Smooth muscle cell of trachea (primary cell): Measurements from ENCODE around the gene PTTG1IP. TPM values are rescaled to one million over a fixed set of nuclear protein-coding genes. Genes with fewer than 3 reads are reported as not detected.

Source experiments
- total RNA-seq: library from RNA; depleted of rRNA; stranded (reverse); fragments of >200 nt; gene quantifications from 2 replicates; pipeline ENCODE4 v1.2.1, GENCODE V29; 2014

Gene PTTG1IP
- total RNA-seq: 253 and 305 TPM in 2 replicates

GRCh38 chr21:44873356-44874239, at the start of gene PTTG1IP:
Gene PTTG1IP, minus strand, starts transcription at chr21:44873690. Its CDS starts 74 bp downstream, at chr21:44873616.

GRCh38 chr21:44920694-44921604, 47.5 kb upstream of the PTTG1IP start, which contains the start of gene ITGB2:
Gene ITGB2, minus strand, starts transcription at chr21:44920899. Its CDS starts 10,117 bp downstream, at chr21:44910782.

GRCh38 chr21:44817914-44818639, 55.4 kb downstream of the PTTG1IP start, which contains the start of gene SUMO3:
Gene SUMO3, minus strand, starts transcription at chr21:44818062. Its CDS starts 94 bp downstream, at chr21:44817968.

GRCh38 chr21:44801468-44802395, 71.8 kb downstream of the PTTG1IP start, which contains the start of gene UBE2G2:
Gene UBE2G2, minus strand, starts transcription at chr21:44801820. Its CDS starts 72 bp downstream, at chr21:44801748.

Other genes starting within 250 kb of the PTTG1IP start
- gene KRTAP10-9, start 246.6 kb downstream of the PTTG1IP start, total RNA-seq: not detected in 2 replicates
- not detected in 2 replicates for gene KRTAP10-10, start 236.3 kb downstream of the PTTG1IP start, total RNA-seq
- not detected in 2 replicates for gene KRTAP10-11, start 227.3 kb downstream of the PTTG1IP start, total RNA-seq
- not detected in 2 replicates for gene KRTAP12-4, start 219.0 kb downstream of the PTTG1IP start, total RNA-seq
- gene KRTAP12-3, start 215.8 kb downstream of the PTTG1IP start, total RNA-seq: not detected in 2 replicates
- not detected in 2 replicates for gene KRTAP12-2, start 206.8 kb downstream of the PTTG1IP start, total RNA-seq
- gene KRTAP12-1, start 191.5 kb downstream of the PTTG1IP start, total RNA-seq: not detected in 2 replicates
- not detected in 2 replicates for gene KRTAP10-12, start 176.5 kb downstream of the PTTG1IP start, total RNA-seq
- not detected in 2 replicates for gene TSPEAR, start 162.1 kb downstream of the PTTG1IP start, total RNA-seq
- gene UBE2G2, start 71.9 kb downstream of the PTTG1IP start, total RNA-seq: 58.6 and 98.6 TPM in 2 replicates
- gene SUMO3, start 55.6 kb downstream of the PTTG1IP start, total RNA-seq: 92.6 and 145 TPM in 2 replicates
- gene ITGB2, start 47.2 kb upstream of the PTTG1IP start, total RNA-seq: not detected in 2 replicates
- 12.6 and 13.4 TPM in 2 replicates for gene SLX9, start 66.3 kb upstream of the PTTG1IP start, total RNA-seq
- gene ADARB1, start 200.9 kb upstream of the PTTG1IP start, total RNA-seq: 2.3 and 4.0 TPM in 2 replicates